Endothelial cell of umbilical vein (primary cell): Measurements from ENCODE around the gene ZNF341. TPM values are rescaled to one million over a fixed set of nuclear protein-coding genes. Genes with fewer than 3 reads are reported as not detected.

Experiments used
- BruUV-seq: library from RNA; stranded (reverse); fragments of 400-500 nt; replicated peaks from 2 replicates; lab custom pipeline; 2021; lab: Mats Ljungman, UMichigan
- CTCF ChIA-PET: fragments of 300-600, 350-600 bp; sonication (Branson Sonifier 250); formaldehyde crosslinking; loops from one replicate; lab custom pipeline; 2021; ENCODE audit warnings: antibody characterized with exemption, inconsistent platforms; lab: Charles Lee
- POLR2A ChIA-PET: fragments of 300-600, 350-600 bp; sonication (Branson Sonifier 250); formaldehyde crosslinking; loops from one replicate; lab custom pipeline; 2021; ENCODE audit warnings: antibody characterized with exemption, inconsistent platforms; lab: Charles Lee
- DNase-seq: peaks from one replicate; pipeline ENCODE4 v3.0.0-alpha.2; 2011; ENCODE audit warnings: low read depth, low spot score
- FAIRE-seq: peaks from 2 replicates; lab custom pipeline; 2011; peaks lifted over from hg19 to GRCh38; lab: Jason Lieb, UNC
- H2AFZ ChIP-seq: 2 replicates; pipeline ENCODE4 v1.6.0; 2012; ENCODE audit warnings: low read depth, low read length, control low read depth, inconsistent platforms
- H3K27ac ChIP-seq: 2 replicates; pipeline ENCODE4 v1.5.1; 2011; ENCODE audit warnings: low read depth, mild to moderate bottlenecking, control low read depth, low read length, moderate library complexity; ENCODE audit not compliant: insufficient read depth
- H3K27me3 ChIP-seq, 2 experiments: 2 replicates each; pipeline versions ENCODE4 v1.6.0 to v1.6.1; 2011; ENCODE audit warnings: low read length in 2 of 2, mixed read lengths in 1 of 2; ENCODE audit not compliant: control insufficient read depth in 2 of 2, insufficient read depth in 2 of 2
- H3K36me3 ChIP-seq, 2 experiments: 2 replicates in 1 of 2; 3 replicates in 1 of 2; pipeline ENCODE4 v1.5.1; 2011; ENCODE audit warnings: low read length in 2 of 2, mild to moderate bottlenecking in 1 of 2, moderate library complexity in 1 of 2; ENCODE audit not compliant: control insufficient read depth in 2 of 2, insufficient read depth in 2 of 2; ENCODE audit errors: extremely low read depth in 1 of 2
- H3K4me1 ChIP-seq: 3 replicates; pipeline ENCODE4 v1.5.1; 2011; ENCODE audit warnings: mild to moderate bottlenecking, low read length; ENCODE audit not compliant: control insufficient read depth, insufficient read depth; ENCODE audit errors: extremely low read depth
- H3K4me2 ChIP-seq: 2 replicates; pipeline ENCODE4 v1.6.1; 2011; ENCODE audit warnings: low read length, control low read depth, mixed read lengths; ENCODE audit not compliant: insufficient read depth
- H3K4me3 ChIP-seq, 3 experiments: fragments of 200-600 bp in 1 of 3; sonication (generic), shearing (Covaris generic) in 1 of 3; replicated peaks in 1 of 3; 2 replicates each; pipeline ENCODE4 v1.5.1; 2011 to 2016; ENCODE audit warnings: control low read depth in 3 of 3, low read length in 3 of 3, mild to moderate bottlenecking in 2 of 3, inconsistent platforms in 1 of 3, low read depth in 1 of 3, moderate library complexity in 1 of 3; ENCODE audit not compliant: insufficient read depth in 1 of 3
- H3K79me2 ChIP-seq: 2 replicates; pipeline ENCODE4 v1.6.0; 2012; ENCODE audit warnings: low read length, inconsistent platforms; ENCODE audit not compliant: control insufficient read depth, insufficient read depth
- H3K9ac ChIP-seq: replicated peaks from 2 replicates; pipeline ENCODE3; 2011; ENCODE audit warnings: low read length, control low read depth; ENCODE audit not compliant: insufficient read depth; ENCODE audit errors: extremely low read depth
- H3K9me1 ChIP-seq: replicated peaks from 3 replicates; pipeline ENCODE4 v1.6.0; 2011; ENCODE audit warnings: mild to moderate bottlenecking, low read length; ENCODE audit not compliant: control insufficient read depth, insufficient read depth; ENCODE audit errors: extremely low read depth
- H3K9me3 ChIP-seq: replicated peaks from 2 replicates; pipeline ENCODE4 v1.5.1; 2012; ENCODE audit warnings: low read length, inconsistent platforms; ENCODE audit not compliant: control insufficient read depth, insufficient read depth
- H4K20me1 ChIP-seq: replicated peaks from 2 replicates; pipeline ENCODE3; 2011; ENCODE audit warnings: mild to moderate bottlenecking, low read length; ENCODE audit not compliant: control insufficient read depth, insufficient read depth; ENCODE audit errors: extremely low read depth
- CTCF ChIP-seq, 2 donors: IDR thresholded peaks; 1 replicate in 1 of 2; 2 replicates in 1 of 2; pipeline ENCODE4 v1.5.1; 2011; ENCODE audit warnings: low read length in 2 of 2, mild to moderate bottlenecking in 2 of 2, moderate library complexity in 2 of 2, control low read depth in 1 of 2, inconsistent platforms in 1 of 2, low read depth in 1 of 2; ENCODE audit not compliant: insufficient read depth in 1 of 2; ENCODE audit errors: extremely low read depth in 1 of 2
- EZH2 ChIP-seq: IDR thresholded peaks from 2 replicates; pipeline ENCODE4 v1.6.1; 2012; ENCODE audit warnings: borderline replicate concordance, low read depth, mild to moderate bottlenecking, moderate library complexity, low read length, inconsistent platforms; ENCODE audit not compliant: severe bottlenecking
- FOS ChIP-seq: IDR thresholded peaks from 2 replicates; pipeline ENCODE4 v1.6.1; 2011; ENCODE audit warnings: mild to moderate bottlenecking, low read length, moderate library complexity, borderline replicate concordance; ENCODE audit not compliant: insufficient read depth
- GATA2 ChIP-seq: IDR thresholded peaks from 2 replicates; pipeline ENCODE4 v1.7.0; 2011; ENCODE audit warnings: low read depth, mild to moderate bottlenecking, moderate library complexity, mixed read lengths, low read length; ENCODE audit not compliant: insufficient read length, insufficient read depth
- JUN ChIP-seq: IDR thresholded peaks from 2 replicates; pipeline ENCODE4 v1.6.1; 2011; ENCODE audit warnings: borderline replicate concordance, low read depth; ENCODE audit not compliant: insufficient read length, insufficient read depth
- MYC ChIP-seq: IDR thresholded peaks from one replicate; pipeline ENCODE4 v1.6.1; 2011; ENCODE audit warnings: mild to moderate bottlenecking, low read depth, low read length
- POLR2A ChIP-seq: IDR thresholded peaks from 2 replicates; pipeline ENCODE4 v1.6.1; 2012; ENCODE audit warnings: low read depth, mild to moderate bottlenecking, control low read depth, low read length
- POLR2AphosphoS5 ChIP-seq: IDR thresholded peaks from 2 replicates; pipeline ENCODE4 v1.6.1; 2012; ENCODE audit warnings: low read depth, mild to moderate bottlenecking, control low read depth, low read length, moderate library complexity; ENCODE audit not compliant: insufficient read depth
- dilution Hi-C: fragments of 300-500 bp; cut with MboI; formaldehyde crosslinking; loops from one replicate; pipeline ENCODE4 v1.15.0; 2019; ENCODE audit warnings: low sequenced_read_pairs; ENCODE audit not compliant: extremely low pct_ligation_motif_present
- intact Hi-C: fragments of 100-400 bp; cut with micrococcal nuclease; formaldehyde crosslinking; loops from one replicate; pipeline ENCODE4 v1.10.0; 2022
- polyA plus RNA-seq, 4 experiments: library from polyadenylated mRNA; depleted of rRNA in 3 of 4; stranded (reverse) in 3 of 4; unstranded in 1 of 4; fragments of >200 nt; gene quantifications; 2 replicates each; pipeline versions ENCODE4 v1.2.1 to v1.2.3, GENCODE V29; 2011 to 2012; ENCODE audit warnings: missing spikeins in 1 of 4
- total RNA-seq: library from RNA; stranded (reverse); gene quantifications from 2 replicates; pipeline ENCODE4 v1.2.3, GENCODE V29; 2021
- TF ChIP-seq, protein P1 (sequence below): IDR thresholded peaks from 2 replicates; pipeline ENCODE4 v1.6.1; 2011; ENCODE audit not compliant: insufficient read depth, insufficient read length

Gene ZNF341
- total and polyA plus RNA-seq, 2 donors (not counting 3 experiments of a cell fraction or from before 2014, with no cell fraction given), result 4.9 TPM

- ChIA-PET POLR2A (no interaction called here), CTCF (interaction anchor here (1.0 to 1.9 kb wide), 5 partner anchors 9 to 38 kb away, joined by 3 to 6 read pairs (median 3); no protein-coding TSS in a partner anchor)
- dilution Hi-C loops (no loop called here), intact Hi-C loops (no loop called here)
- TF ChIP-seq, protein P1, sequence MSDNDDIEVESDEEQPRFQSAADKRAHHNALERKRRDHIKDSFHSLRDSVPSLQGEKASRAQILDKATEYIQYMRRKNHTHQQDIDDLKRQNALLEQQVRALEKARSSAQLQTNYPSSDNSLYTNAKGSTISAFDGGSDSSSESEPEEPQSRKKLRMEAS, result no peak
- TF ChIP-seq EZH2 (no peak), FOS (no peak), JUN (no peak), GATA2 (no peak), CTCF (IDR thresholded peaks at IDR 0.05; ENCODE audit: extremely low read depth in 1 of 2, insufficient read depth in 1 of 2, low read depth in 1 of 2, low read length in 2 of 2) (no peak), MYC (no peak), POLR2A (no peak), POLR2AphosphoS5 (no peak)
- H3K4me3 ChIP-seq, result no peak overlapping the region
- BruUV-seq, result no TSS peak
- FAIRE-seq (no peak), DNase-seq (no peak)
- H3K9ac ChIP-seq, result no peak overlapping the region
- no peaks in the 10 kb centered on the region for H3K9me3 ChIP-seq
- H3K27ac ChIP-seq, result no peak overlapping the region
- H3K79me2 ChIP-seq, result peaks cover 96% of the 10 kb centered on the region
- H3K36me3 ChIP-seq, result peaks cover 3 to 4% of the 10 kb centered on the region in 2 experiments
- no peaks in the 10 kb centered on the region for H3K9me1 ChIP-seq
- no peak overlapping the region for H3K4me2 ChIP-seq
- H4K20me1 ChIP-seq, result peaks cover 10% of the 10 kb centered on the region
- H3K27me3 ChIP-seq, result no peaks in the 10 kb centered on the region
- peaks cover 12% of the 10 kb centered on the region for H3K4me1 ChIP-seq
- H2AFZ ChIP-seq, result no peak overlapping the region
Observed at GRCh38 chr20:33830371-33830770, 98.6 kb downstream of the ZNF341 start.
